ENCODE measurements around the gene FITM1.

DNA sequence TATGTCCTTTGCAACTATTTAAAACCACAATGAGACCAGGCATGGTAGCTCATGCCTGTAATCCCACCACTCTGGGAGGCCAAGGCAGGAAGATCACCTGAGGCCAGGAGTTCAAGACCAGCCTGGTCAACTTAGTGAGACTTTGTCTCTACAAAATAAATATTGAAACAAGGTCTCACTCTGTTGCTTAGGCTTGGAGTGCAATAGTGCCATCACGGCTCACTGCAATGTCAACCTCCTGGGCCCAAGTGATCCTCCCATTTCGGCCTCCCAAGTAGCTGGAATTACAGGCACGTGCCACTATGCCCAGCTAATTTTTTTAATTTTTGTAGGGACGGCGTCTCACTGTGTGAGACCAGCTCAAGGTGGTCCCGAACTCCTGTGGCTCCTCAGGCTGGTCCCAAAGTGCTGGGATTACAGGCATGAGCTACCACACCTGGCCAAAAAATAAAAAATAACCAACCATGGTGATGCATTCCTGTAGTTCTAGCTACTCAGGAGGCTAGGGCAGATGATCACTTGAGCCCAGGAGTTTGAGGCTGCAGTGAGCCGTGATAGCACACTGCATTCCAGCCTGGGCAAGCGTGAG, 955 bp upstream of the FITM1 start:
- TF ChIP-seq, protein P1, sequence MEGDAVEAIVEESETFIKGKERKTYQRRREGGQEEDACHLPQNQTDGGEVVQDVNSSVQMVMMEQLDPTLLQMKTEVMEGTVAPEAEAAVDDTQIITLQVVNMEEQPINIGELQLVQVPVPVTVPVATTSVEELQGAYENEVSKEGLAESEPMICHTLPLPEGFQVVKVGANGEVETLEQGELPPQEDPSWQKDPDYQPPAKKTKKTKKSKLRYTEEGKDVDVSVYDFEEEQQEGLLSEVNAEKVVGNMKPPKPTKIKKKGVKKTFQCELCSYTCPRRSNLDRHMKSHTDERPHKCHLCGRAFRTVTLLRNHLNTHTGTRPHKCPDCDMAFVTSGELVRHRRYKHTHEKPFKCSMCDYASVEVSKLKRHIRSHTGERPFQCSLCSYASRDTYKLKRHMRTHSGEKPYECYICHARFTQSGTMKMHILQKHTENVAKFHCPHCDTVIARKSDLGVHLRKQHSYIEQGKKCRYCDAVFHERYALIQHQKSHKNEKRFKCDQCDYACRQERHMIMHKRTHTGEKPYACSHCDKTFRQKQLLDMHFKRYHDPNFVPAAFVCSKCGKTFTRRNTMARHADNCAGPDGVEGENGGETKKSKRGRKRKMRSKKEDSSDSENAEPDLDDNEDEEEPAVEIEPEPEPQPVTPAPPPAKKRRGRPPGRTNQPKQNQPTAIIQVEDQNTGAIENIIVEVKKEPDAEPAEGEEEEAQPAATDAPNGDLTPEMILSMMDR (IDR thresholded peaks at IDR 0.05) = no peak
- TF ChIP-seq POLR2A (IDR thresholded peaks at IDR 0.05) = no peak
